ENCODE measurements around the gene PRR20G.

Gene PRR20G

DNA sequence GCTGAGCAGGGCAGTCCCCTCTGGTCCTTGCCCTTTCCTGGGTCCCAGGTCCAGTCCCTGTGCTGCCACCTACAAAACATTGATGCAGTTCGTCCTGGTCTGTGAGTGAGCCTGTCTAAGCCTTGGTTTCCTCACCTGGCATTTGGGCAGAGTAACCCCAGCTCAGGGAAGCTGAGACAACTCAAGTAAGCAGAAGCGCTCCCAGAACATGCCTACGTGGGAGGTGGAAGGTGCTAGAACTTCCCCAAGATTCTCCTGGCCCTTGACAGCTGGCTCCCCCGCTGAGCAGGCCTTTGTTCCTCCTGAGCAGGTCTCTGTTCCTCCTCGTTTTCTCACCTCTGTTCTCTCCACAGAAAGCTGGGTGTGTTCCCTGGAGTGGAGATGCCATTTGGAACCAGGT, 30.5 kb downstream of the PRR20G start:
- H3K4me3 ChIP-seq (ENCODE audit: low read depth, low read length): no peak overlapping the region
- DNase-seq (ENCODE audit: low read depth, low spot score): no peak
- TF ChIP-seq CTCF (IDR thresholded peaks at IDR 0.05; ENCODE audit: low read depth, low read length): no peak
- in situ Hi-C loops (cut with HindIII; ENCODE audit: low sequenced_read_pairs): no loop called here

- TF ChIP-seq CTCF (IDR thresholded peaks at IDR 0.05; ENCODE audit: low read depth, low read length): no peak
- in situ Hi-C loops (cut with HindIII; ENCODE audit: low sequenced_read_pairs): no loop called here
- DNase-seq (ENCODE audit: low read depth, low spot score): no peak
- H3K4me3 ChIP-seq (ENCODE audit: low read depth, low read length): no peak overlapping the region
Observed at GRCh38 chr3:127256733-127257271, 31.0 kb downstream of the PRR20G start.

- TF ChIP-seq CTCF (IDR thresholded peaks at IDR 0.05; ENCODE audit: low read depth, low read length): no peak
- no peak for DNase-seq (ENCODE audit: low read depth, low spot score)
- no peak overlapping the region for H3K4me3 ChIP-seq (ENCODE audit: low read depth, low read length)
- in situ Hi-C loops (cut with HindIII; ENCODE audit: low sequenced_read_pairs): no loop called here
Observed at GRCh38 chr3:127256138-127256537, 31.7 kb downstream of the PRR20G start.

DNA sequence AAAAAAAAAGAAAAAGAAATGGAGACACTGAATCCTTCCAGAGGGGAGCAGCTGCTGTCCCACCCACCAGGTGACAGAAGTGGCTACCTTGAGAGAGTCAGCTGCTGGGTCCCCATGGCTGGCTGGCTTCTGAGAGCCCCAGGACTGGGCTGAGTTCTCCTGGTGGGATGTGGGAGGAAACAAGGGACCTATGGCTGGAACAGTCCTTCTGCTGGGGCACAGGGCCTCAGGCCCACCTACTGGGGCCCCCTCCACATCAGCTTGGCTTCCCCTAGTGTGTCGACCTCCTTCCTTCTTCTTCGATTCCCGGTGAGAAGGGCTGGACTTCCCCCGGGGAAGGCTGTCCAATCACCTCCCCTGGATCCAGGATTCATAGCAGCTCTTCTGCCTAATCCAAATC, 32.3 kb downstream of the PRR20G start:
- TF ChIP-seq CTCF (IDR thresholded peaks at IDR 0.05; ENCODE audit: low read depth, low read length): no peak
- no peak overlapping the region for H3K4me3 ChIP-seq (ENCODE audit: low read depth, low read length)
- in situ Hi-C loops (cut with HindIII; ENCODE audit: low sequenced_read_pairs): no loop called here
- DNase-seq (ENCODE audit: low read depth, low spot score): no peak

DNA sequence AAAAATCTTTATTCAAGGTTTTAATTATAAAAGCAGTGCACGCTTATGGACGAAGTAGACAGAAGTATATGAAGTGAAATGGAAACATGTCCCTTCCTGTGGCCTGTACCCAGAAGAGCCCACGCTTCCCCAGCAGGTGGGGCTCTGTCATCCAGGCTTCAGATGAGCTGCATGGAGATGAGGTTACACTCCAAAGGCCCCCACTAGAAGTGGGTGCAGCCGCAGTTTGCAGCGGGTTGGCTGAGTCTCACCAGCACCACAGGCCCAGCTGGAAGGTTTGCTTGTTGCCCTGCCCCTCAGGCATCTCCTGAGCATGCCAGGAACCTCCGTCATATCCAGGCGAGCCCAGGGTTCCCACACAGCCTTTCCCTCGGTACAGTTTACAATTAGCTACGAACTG, 33.1 kb downstream of the PRR20G start:
- no peak for TF ChIP-seq CTCF (IDR thresholded peaks at IDR 0.05; ENCODE audit: low read depth, low read length)

GRCh38 chr3:127254033-127254644, 33.7 kb downstream of the PRR20G start:
- DNase-seq (ENCODE audit: low read depth, low spot score): no peak
- in situ Hi-C loops (cut with HindIII; ENCODE audit: low sequenced_read_pairs): no loop called here
- TF ChIP-seq CTCF (IDR thresholded peaks at IDR 0.05; ENCODE audit: low read depth, low read length): no peak
- H3K4me3 ChIP-seq (ENCODE audit: low read depth, low read length): no peak overlapping the region

More for the DNA sequence above, 33.1 kb downstream of the PRR20G start:
- in situ Hi-C loops (cut with HindIII; ENCODE audit: low sequenced_read_pairs): no loop called here
- H3K4me3 ChIP-seq (ENCODE audit: low read depth, low read length): no peak overlapping the region
- DNase-seq (ENCODE audit: low read depth, low spot score): no peak

Measured in astrocyte of the spinal cord (primary cell).